Fibroblast of the aortic adventitia (primary cell): ENCODE data around the gene SPAM1. TPM values are rescaled to one million over a fixed set of nuclear protein-coding genes. Genes with fewer than 3 reads are reported as not detected.

Experiments
- DNase-seq: peaks from one replicate; pipeline ENCODE4 v3.0.0-alpha.2; 2010; ENCODE audit warnings: low read depth
- H3K4me3 ChIP-seq: 2 replicates; pipeline ENCODE4 v1.5.1; 2011; ENCODE audit warnings: low read depth, mild to moderate bottlenecking, control low read depth, low read length, moderate library complexity
- CTCF ChIP-seq: IDR thresholded peaks from 2 replicates; pipeline ENCODE4 v1.5.1; 2011; ENCODE audit warnings: mild to moderate bottlenecking, low read length, control low read depth, inconsistent platforms; ENCODE audit not compliant: insufficient read depth
- total RNA-seq: library from RNA; depleted of rRNA; stranded (reverse); fragments of >200 nt; gene quantifications from 2 replicates; pipeline ENCODE4 v1.2.3, GENCODE V29; 2012; ENCODE audit warnings: low replicate concordance

Gene SPAM1
- total RNA-seq, 1 donor, result not detected

GRCh38 chr7:124009321-124009720 is 84.3 kb downstream of the SPAM1 start:
- H3K4me3 ChIP-seq, result no peak overlapping the region

More at GRCh38 chr7:124009321-124009720, 84.3 kb downstream of the SPAM1 start:
- no peak for DNase-seq
- TF ChIP-seq CTCF, result no peak

Other genes starting within 250 kb of the SPAM1 start
- gene WASL, start 176.2 kb upstream of the SPAM1 start, total RNA-seq, result 12.8 and 31.9 TPM in 2 replicates
- gene HYAL4, start 80.1 kb upstream of the SPAM1 start, total RNA-seq, result not detected in 2 replicates
- gene TMEM229A, start 107.8 kb downstream of the SPAM1 start, total RNA-seq, result 3.8 TPM in 1 of 2 replicates, not detected in the other